ENCODE measurements around the gene CRLF3.

DNA sequence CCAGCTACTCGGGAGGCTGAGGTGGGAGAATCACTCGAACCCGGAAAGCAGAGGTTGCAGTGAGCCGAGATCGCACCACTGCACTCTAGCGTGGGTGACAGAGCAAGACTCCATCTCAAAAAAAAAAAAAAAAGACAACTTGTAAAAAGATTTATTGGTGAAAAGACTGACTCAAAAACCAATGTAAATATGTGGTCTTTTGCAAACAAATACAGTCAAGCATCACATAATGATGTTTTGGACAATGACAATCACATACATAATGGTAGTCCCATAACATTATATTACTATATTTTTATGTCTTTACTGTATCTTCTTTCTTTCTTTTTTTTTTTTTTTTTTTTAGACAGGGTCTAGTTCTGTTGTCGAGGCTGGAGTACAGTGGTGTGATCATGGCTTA, 8.3 kb downstream of the CRLF3 start:
- TF ChIP-seq, protein P1, sequence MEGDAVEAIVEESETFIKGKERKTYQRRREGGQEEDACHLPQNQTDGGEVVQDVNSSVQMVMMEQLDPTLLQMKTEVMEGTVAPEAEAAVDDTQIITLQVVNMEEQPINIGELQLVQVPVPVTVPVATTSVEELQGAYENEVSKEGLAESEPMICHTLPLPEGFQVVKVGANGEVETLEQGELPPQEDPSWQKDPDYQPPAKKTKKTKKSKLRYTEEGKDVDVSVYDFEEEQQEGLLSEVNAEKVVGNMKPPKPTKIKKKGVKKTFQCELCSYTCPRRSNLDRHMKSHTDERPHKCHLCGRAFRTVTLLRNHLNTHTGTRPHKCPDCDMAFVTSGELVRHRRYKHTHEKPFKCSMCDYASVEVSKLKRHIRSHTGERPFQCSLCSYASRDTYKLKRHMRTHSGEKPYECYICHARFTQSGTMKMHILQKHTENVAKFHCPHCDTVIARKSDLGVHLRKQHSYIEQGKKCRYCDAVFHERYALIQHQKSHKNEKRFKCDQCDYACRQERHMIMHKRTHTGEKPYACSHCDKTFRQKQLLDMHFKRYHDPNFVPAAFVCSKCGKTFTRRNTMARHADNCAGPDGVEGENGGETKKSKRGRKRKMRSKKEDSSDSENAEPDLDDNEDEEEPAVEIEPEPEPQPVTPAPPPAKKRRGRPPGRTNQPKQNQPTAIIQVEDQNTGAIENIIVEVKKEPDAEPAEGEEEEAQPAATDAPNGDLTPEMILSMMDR (IDR thresholded peaks at IDR 0.05), result no peak
- TF ChIP-seq POLR2A (IDR thresholded peaks at IDR 0.05), result no peak
